Activated CD8-positive, alpha-beta memory T cell treated with anti-CD3 and anti-CD28 coated beads, Interleukin-2, amount 10 ng/mL, durations not matched to agents 7 days and 5 days (primary cell): Measurements from ENCODE around the gene UCHL1. TPM values are rescaled to one million over a fixed set of nuclear protein-coding genes. Genes with fewer than 3 reads are reported as not detected.

ENCODE experiments used
- ATAC-seq: fragments of 150-1000 bp; cut with Tn5 transposase; one replicate; pipeline ENCODE4 v1.10.0; 2021; ENCODE audit warnings: moderate library complexity
- CTCF ChIA-PET: fragments of 350-600 bp; sonication (Branson Sonifier 250); formaldehyde crosslinking; loops from one replicate; lab custom pipeline; 2021; ENCODE audit warnings: antibody characterized with exemption; lab: Charles Lee
- DNase-seq: peaks from one replicate; pipeline ENCODE4 v3.0.0-alpha.2; 2020
- H3K27ac Mint-ChIP-seq: one replicate; pipeline ENCODE4 v1.8.0; 2021; ENCODE audit warnings: mild to moderate bottlenecking, mixed read lengths
- H3K27me3 Mint-ChIP-seq: one replicate; pipeline ENCODE4 v1.8.0; 2021; ENCODE audit warnings: mixed read lengths
- H3K36me3 Mint-ChIP-seq: one replicate; pipeline ENCODE4 v1.8.0; 2021; ENCODE audit warnings: mild to moderate bottlenecking, mixed read lengths
- H3K4me1 Mint-ChIP-seq: one replicate; pipeline ENCODE4 v1.8.0; 2021; ENCODE audit warnings: mixed read lengths
- H3K4me3 Mint-ChIP-seq: one replicate; pipeline ENCODE4 v1.8.0; 2021; ENCODE audit warnings: mild to moderate bottlenecking, moderate library complexity, mixed read lengths
- H3K9me3 Mint-ChIP-seq: one replicate; pipeline ENCODE4 v1.8.0; 2022; ENCODE audit warnings: low read depth, mixed read lengths
- total RNA-seq, 2 experiments: library from RNA; stranded (reverse); gene quantifications; one replicate each; pipeline ENCODE4 v1.2.3, GENCODE V29; 2021

UCHL1 gene
- total RNA-seq, 2 experiments from 2014 or later: 0.85 to 4.7 TPM

- CTCF ChIA-PET: no interaction called here
Measured at GRCh38 chr4:41285864-41286235, 29.1 kb downstream of the UCHL1 start.

GRCh38 chr4:41287005-41287404, 30.3 kb downstream of the UCHL1 start:
- Mint-ChIP-seq H3K4me3 (no peak overlapping the region), H3K9me3 (no peaks in the 10 kb centered on the region), H3K4me1 (no peaks in the 10 kb centered on the region), H3K36me3 (no peaks in the 10 kb centered on the region), H3K27ac (no peak overlapping the region), H3K27me3 (no peaks in the 10 kb centered on the region)
- ATAC-seq: no peak
- no peak for DNase-seq
- CTCF ChIA-PET: interaction anchor here (0.6 kb wide), 1 partner anchor 268 kb away, joined by 4 read pairs; no protein-coding TSS in a partner anchor

More at GRCh38 chr4:41285864-41286235, 29.1 kb downstream of the UCHL1 start:
- Mint-ChIP-seq H3K36me3 (no peaks in the 10 kb centered on the region), H3K27ac (no peak overlapping the region), H3K4me3 (no peak overlapping the region), H3K4me1 (no peaks in the 10 kb centered on the region), H3K9me3 (no peaks in the 10 kb centered on the region), H3K27me3 (no peaks in the 10 kb centered on the region)
- ATAC-seq (no peak), DNase-seq (no peak)

GRCh38 chr4:41287852-41288251, 31.1 kb downstream of the UCHL1 start:
- H3K4me1 Mint-ChIP-seq: no peaks in the 10 kb centered on the region
- H3K4me3 Mint-ChIP-seq: no peak overlapping the region
- DNase-seq: no peak
- CTCF ChIA-PET: interaction anchor here (0.6 kb wide), 1 partner anchor 268 kb away, joined by 4 read pairs; no protein-coding TSS in a partner anchor
- no peaks in the 10 kb centered on the region for H3K27me3 Mint-ChIP-seq
- H3K27ac Mint-ChIP-seq: no peak overlapping the region
- no peak for ATAC-seq
- H3K9me3 Mint-ChIP-seq: no peaks in the 10 kb centered on the region
- H3K36me3 Mint-ChIP-seq: no peaks in the 10 kb centered on the region

GRCh38 chr4:41288254-41288653, 31.5 kb downstream of the UCHL1 start:
- ATAC-seq: no peak
- CTCF ChIA-PET: no interaction called here
- no peak overlapping the region for H3K27ac Mint-ChIP-seq
- H3K9me3 Mint-ChIP-seq: peaks cover 1% of the 10 kb centered on the region
- no peaks in the 10 kb centered on the region for H3K27me3 Mint-ChIP-seq
- no peak overlapping the region for H3K4me3 Mint-ChIP-seq
- H3K36me3 Mint-ChIP-seq: no peaks in the 10 kb centered on the region
- DNase-seq: no peak
- H3K4me1 Mint-ChIP-seq: no peaks in the 10 kb centered on the region

GRCh38 chr4:41290479-41290878, 33.8 kb downstream of the UCHL1 start:
- no peak for ATAC-seq
- DNase-seq: no peak
- Mint-ChIP-seq H3K4me1 (no peaks in the 10 kb centered on the region), H3K9me3 (peaks cover 5% of the 10 kb centered on the region), H3K4me3 (no peak overlapping the region), H3K27me3 (no peaks in the 10 kb centered on the region), H3K27ac (no peak overlapping the region), H3K36me3 (no peaks in the 10 kb centered on the region)
- CTCF ChIA-PET: no interaction called here

- DNase-seq (no peak), ATAC-seq (no peak)
- Mint-ChIP-seq H3K4me1 (no peaks in the 10 kb centered on the region), H3K27ac (no peak overlapping the region), H3K9me3 (peaks cover 6% of the 10 kb centered on the region), H3K27me3 (no peaks in the 10 kb centered on the region), H3K36me3 (no peaks in the 10 kb centered on the region), H3K4me3 (no peak overlapping the region)
- CTCF ChIA-PET: interaction anchor here (1.3 kb wide), 1 partner anchor 13 kb away, joined by 4 read pairs; no protein-coding TSS in a partner anchor
Measured at GRCh38 chr4:41294445-41295062, 37.8 kb downstream of the UCHL1 start.

GRCh38 chr4:41296995-41297394, 40.3 kb downstream of the UCHL1 start:
- H3K4me3 Mint-ChIP-seq: no peak overlapping the region
- no peak for DNase-seq
- H3K9me3 Mint-ChIP-seq: peaks cover 6% of the 10 kb centered on the region
- CTCF ChIA-PET: no interaction called here
- no peak for ATAC-seq
- no peaks in the 10 kb centered on the region for H3K27me3 Mint-ChIP-seq
- no peak overlapping the region for H3K27ac Mint-ChIP-seq
- no peaks in the 10 kb centered on the region for H3K4me1 Mint-ChIP-seq
- H3K36me3 Mint-ChIP-seq: no peaks in the 10 kb centered on the region

GRCh38 chr4:41297832-41298231, 41.1 kb downstream of the UCHL1 start:
- Mint-ChIP-seq H3K27me3 (no peaks in the 10 kb centered on the region), H3K4me1 (no peaks in the 10 kb centered on the region), H3K36me3 (no peaks in the 10 kb centered on the region), H3K4me3 (no peak overlapping the region), H3K27ac (no peak overlapping the region), H3K9me3 (peaks cover 6% of the 10 kb centered on the region)
- DNase-seq: no peak
- CTCF ChIA-PET: interaction anchor here (1.2 kb wide), 1 partner anchor 364 kb away, joined by 3 read pairs; no protein-coding TSS in a partner anchor
- ATAC-seq: no peak

GRCh38 chr4:41299486-41299885, 42.8 kb downstream of the UCHL1 start:
- DNase-seq (no peak), ATAC-seq (no peak)
- CTCF ChIA-PET: no interaction called here
- H3K27ac Mint-ChIP-seq: no peak overlapping the region
- no peaks in the 10 kb centered on the region for H3K36me3 Mint-ChIP-seq
- no peak overlapping the region for H3K4me3 Mint-ChIP-seq
- H3K9me3 Mint-ChIP-seq: peaks cover 4% of the 10 kb centered on the region
- H3K4me1 Mint-ChIP-seq: no peaks in the 10 kb centered on the region
- no peaks in the 10 kb centered on the region for H3K27me3 Mint-ChIP-seq

- ATAC-seq (no peak), DNase-seq (no peak)
- Mint-ChIP-seq H3K9me3 (no peaks in the 10 kb centered on the region), H3K4me1 (no peaks in the 10 kb centered on the region), H3K4me3 (no peak overlapping the region), H3K27me3 (no peaks in the 10 kb centered on the region), H3K27ac (no peak overlapping the region), H3K36me3 (no peaks in the 10 kb centered on the region)
- CTCF ChIA-PET: no interaction called here
Measured at GRCh38 chr4:41301137-41301536, 44.4 kb downstream of the UCHL1 start.

GRCh38 chr4:41303372-41304118, 46.8 kb downstream of the UCHL1 start:
- ATAC-seq (no peak), DNase-seq (no peak)
- no peaks in the 10 kb centered on the region for H3K4me1 Mint-ChIP-seq
- H3K27me3 Mint-ChIP-seq: no peaks in the 10 kb centered on the region
- H3K4me3 Mint-ChIP-seq: no peak overlapping the region
- CTCF ChIA-PET: no interaction called here
- H3K9me3 Mint-ChIP-seq: no peaks in the 10 kb centered on the region
- no peak overlapping the region for H3K27ac Mint-ChIP-seq
- no peaks in the 10 kb centered on the region for H3K36me3 Mint-ChIP-seq

GRCh38 chr4:41304221-41304620, 47.5 kb downstream of the UCHL1 start:
- DNase-seq (no peak), ATAC-seq (no peak)
- Mint-ChIP-seq H3K36me3 (no peaks in the 10 kb centered on the region), H3K27ac (no peak overlapping the region), H3K9me3 (no peaks in the 10 kb centered on the region), H3K27me3 (no peaks in the 10 kb centered on the region), H3K4me1 (no peaks in the 10 kb centered on the region), H3K4me3 (no peak overlapping the region)
- CTCF ChIA-PET: no interaction called here

- Mint-ChIP-seq H3K4me3 (no peak overlapping the region), H3K9me3 (no peaks in the 10 kb centered on the region), H3K36me3 (no peaks in the 10 kb centered on the region), H3K27ac (no peak overlapping the region), H3K27me3 (no peaks in the 10 kb centered on the region), H3K4me1 (no peaks in the 10 kb centered on the region)
- ATAC-seq (no peak), DNase-seq (no peak)
- CTCF ChIA-PET: interaction anchor here (1.3 kb wide), 1 partner anchor 24 kb away, joined by 3 read pairs; no protein-coding TSS in a partner anchor
Measured at GRCh38 chr4:41305476-41305875, 48.7 kb downstream of the UCHL1 start.

- Mint-ChIP-seq H3K36me3 (no peaks in the 10 kb centered on the region), H3K9me3 (no peaks in the 10 kb centered on the region), H3K27ac (no peak overlapping the region), H3K27me3 (no peaks in the 10 kb centered on the region), H3K4me1 (no peaks in the 10 kb centered on the region), H3K4me3 (no peak overlapping the region)
- CTCF ChIA-PET: no interaction called here
- no peak for ATAC-seq
- no peak for DNase-seq
Measured at GRCh38 chr4:41307638-41308037, 50.9 kb downstream of the UCHL1 start.
